ENCODE data around the gene MLLT3.

MLLT3 gene

GRCh38 chr9:20553558-20554149 is 68.6 kb downstream of the MLLT3 start:
- DNase-seq: no peak

DNA sequence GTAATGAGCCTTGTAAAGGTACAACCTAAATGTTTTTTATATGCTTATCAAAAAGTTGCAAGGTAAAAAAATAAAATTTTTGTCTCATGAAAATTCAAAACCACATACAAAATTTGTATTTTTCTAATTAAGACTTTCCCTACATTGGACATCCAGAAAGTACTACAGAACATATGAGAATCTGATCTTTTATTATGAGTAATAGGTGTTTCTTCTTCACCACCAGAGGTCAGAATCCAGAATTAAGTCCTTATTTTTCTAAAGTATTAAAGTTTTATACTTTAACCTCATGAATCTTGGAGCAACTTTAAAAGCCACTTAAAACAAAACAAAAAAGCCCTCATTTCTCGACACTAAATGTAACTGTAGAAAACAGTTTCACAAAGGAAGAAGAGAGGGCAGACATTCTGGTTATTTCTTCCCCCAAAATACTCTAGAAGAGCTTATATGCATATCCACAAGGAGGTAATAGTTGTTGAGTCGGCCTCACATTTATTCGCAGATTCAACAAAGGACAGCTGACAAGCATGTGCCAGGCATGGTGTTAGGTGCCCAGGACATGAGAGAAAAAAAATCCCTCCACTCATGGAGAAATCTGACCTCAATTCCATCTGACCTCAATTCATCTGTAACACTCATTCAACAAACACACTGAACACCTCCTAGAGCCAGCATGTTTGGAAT is 69.3 kb downstream of the MLLT3 start:
- no peak for DNase-seq

GRCh38 chr9:20551835-20552234 is 70.5 kb downstream of the MLLT3 start:
- DNase-seq: no peak

- no peak for DNase-seq
Measured at GRCh38 chr9:20551236-20551635, 71.1 kb downstream of the MLLT3 start.

- DNase-seq: no peak
Measured at GRCh38 chr9:20550326-20550725, 72.0 kb downstream of the MLLT3 start.

- no peak for DNase-seq
Measured at GRCh38 chr9:20549053-20549452, 73.2 kb downstream of the MLLT3 start.

- DNase-seq: no peak
Measured at GRCh38 chr9:20545023-20545622, 77.2 kb downstream of the MLLT3 start.

DNA sequence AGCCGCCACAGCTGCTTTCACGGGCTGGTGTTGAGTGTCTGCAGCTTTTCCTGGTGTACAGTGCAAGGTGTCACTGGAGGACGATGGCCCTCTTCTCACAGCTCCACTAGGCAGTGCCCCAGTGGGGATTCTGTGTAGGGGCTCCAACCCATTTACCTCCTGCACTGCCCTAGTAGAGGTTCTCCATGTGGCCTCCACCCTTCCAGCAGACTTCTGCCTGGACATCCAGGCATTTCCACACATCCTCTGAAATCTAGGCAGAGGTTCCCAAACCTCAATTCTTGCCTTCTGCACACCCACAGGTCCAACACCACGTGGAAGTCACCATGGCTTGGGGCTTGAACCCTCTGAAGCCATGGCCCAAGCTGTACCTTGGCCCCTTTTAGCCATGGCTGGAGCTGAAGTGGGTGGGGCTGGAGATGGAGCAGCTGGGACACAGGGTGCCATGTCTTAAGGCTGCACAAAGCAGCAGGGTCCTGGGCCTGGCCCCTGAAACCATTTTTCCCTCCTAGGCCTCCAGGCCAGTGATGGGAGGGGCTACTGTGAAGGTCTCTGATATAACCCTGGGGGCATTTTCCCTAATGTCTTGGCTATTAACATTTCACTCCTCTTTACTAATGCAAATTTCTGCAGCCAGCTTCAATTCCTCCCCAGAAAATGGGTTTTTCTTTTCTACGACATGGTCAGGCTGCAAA is 82.0 kb downstream of the MLLT3 start:
- DNase-seq: no peak

DNA sequence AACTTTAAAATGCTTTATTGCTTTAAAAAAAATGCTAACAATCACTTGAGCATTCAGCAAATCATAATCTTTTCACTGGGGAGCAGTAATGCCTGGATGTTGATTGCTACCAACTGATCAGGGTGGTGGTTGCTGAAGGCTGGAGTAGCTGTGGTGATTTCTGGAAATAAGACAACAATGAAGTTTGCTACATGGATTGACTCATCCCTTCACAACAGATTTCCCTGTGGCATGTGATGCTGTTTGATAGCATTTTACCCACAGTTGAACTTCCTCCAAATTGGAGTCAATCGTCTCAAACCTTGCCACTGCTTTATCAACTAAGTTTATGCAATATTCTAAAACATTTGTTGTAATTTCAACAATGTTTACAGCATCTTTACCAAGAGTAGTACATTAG is 83.3 kb downstream of the MLLT3 start:
- no peak for DNase-seq

DNA sequence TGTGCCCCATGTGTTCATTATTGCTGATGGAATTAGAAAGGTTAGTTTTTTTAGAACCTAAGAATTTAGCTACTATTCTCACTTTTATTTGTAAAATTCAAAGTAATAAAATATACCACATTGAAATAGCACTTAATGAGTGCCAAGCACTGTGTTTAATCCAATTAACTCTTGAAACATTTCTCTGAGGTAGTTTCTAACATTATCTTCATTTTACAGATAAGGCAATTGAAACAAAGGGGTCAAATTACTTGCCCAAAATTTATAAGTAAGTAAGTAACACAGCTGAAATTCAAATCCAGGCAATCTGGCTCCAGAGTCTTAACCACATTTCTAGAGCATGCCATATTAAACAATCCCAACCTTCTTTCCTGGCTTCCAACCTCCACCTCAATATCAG is 84.2 kb downstream of the MLLT3 start:
- no peak for DNase-seq

DNA sequence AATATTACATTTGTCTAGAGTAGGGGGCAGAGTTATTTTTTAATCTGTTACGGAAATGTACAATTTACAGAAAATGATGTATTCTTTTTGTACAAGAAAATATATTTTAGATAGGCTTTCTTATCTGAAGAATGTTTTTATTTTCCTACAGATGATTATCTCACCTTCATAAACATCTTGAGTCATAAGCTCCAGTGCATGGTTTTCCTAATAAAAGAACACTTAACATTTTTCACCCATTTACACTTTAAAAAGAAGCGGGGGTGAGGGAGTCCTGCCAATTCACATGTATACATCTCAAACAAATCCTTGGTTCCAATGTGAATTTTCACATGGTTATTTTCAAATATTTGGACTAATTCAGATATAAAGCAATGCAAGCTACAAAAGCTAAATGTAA is 85.0 kb downstream of the MLLT3 start:
- no peak for DNase-seq

DNA sequence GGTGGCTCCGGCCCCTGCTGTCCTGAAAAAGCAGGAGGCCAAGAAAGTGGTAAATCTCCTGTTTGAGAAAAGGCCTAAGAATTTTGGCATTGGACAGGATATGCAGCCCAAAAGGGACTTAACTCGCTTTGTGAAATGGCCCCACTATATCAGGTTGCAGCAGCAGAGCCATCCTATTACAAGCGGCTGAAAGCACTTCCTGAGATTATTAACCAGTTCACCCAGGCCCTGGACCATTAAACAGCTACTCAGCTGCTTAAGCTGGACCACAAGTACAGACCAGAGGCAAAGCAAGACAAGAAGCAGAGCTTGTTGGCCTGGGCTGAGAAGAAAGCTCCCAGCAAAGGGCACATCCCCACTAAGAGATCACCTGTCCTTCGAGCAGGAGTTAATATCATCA is 89.7 kb downstream of the MLLT3 start:
- DNase-seq: no peak

- no peak for DNase-seq
Measured at GRCh38 chr9:20529837-20530236, 92.5 kb downstream of the MLLT3 start.

- no peak for DNase-seq
Measured at GRCh38 chr9:20528253-20528652, 94.0 kb downstream of the MLLT3 start.

- DNase-seq: no peak
Measured at GRCh38 chr9:20526500-20527319, 95.6 kb downstream of the MLLT3 start.

- DNase-seq: no peak
Measured at GRCh38 chr9:20524776-20525175, 97.5 kb downstream of the MLLT3 start.

- no peak for DNase-seq
Measured at GRCh38 chr9:20518737-20519136, 103.6 kb downstream of the MLLT3 start.

DNA sequence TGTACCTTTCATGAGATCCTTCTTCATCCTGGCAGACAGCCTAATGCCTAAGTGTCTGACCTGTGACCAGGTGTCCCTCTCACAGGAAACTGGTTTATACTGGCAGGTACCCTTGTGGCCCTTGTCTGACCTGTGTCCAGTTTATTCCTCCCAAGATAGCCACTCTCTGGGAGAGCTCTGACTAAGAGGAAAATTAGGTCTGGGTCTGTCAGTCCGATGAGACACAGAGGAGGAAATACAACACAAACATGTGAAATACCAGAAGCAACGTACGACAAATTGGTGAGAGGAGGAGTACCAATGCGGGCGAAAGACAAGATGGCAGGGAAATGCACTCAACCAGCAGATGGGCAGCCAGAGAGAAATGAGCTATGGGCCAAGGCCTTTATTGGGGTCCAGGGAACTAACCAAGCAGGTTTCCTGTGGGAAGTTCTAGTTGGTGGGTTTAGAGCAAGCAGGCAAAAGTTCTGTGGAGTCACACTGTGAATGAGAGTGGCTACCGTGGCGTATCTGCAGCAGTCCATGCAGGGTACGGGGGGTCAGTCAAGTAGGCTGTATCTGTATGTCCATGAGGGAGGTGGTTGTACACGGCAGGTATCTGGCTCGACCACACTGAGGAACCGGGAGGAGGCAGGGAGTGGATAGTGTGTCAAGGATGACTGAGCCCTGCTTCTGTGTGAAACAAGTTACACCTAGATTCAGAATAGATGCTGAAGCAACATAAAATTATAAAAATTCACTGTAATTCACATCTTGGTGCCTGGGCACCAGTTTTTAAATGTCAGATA is 109.0 kb downstream of the MLLT3 start:
- no peak for DNase-seq

DNA sequence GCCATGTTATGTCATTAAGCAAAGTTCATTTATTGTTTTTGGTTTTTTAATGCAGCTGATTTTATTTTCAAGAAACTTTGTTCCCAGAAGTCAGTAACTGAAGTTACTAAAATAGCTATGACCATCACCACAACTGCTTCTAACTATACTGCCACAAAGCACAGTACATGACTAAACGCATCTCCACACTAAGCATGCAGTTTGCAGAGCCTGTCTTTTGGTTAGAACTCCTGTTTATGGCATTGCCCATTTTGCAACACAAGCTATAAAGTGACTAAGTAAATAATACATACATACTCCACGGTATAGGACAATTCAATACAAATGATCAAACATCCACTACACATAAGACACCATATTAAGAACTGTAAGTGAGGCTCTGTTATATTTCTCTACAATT is 109.7 kb downstream of the MLLT3 start:
- DNase-seq: no peak

- DNase-seq: no peak
Measured at GRCh38 chr9:20512106-20512505, 110.2 kb downstream of the MLLT3 start.

GRCh38 chr9:20511686-20512085 is 110.6 kb downstream of the MLLT3 start:
- no peak for DNase-seq

- no peak for DNase-seq
Measured at GRCh38 chr9:20509466-20509865, 112.8 kb downstream of the MLLT3 start.

Data from NCI-H1694 treated with DMSO at 0.1 percent for 48 hours (cell line).